GM23248 (cell line): ENCODE data around the gene TSEN15.

Source experiments
- EZH2 ChIP-seq: fragments of 200-600 bp; sonication (generic); IDR thresholded peaks from 2 replicates; pipeline ENCODE4 v1.6.1; 2018; ENCODE audit warnings: antibody characterized with exemption, mild to moderate bottlenecking; ENCODE audit not compliant: insufficient read depth, poor library complexity, severe bottlenecking
- EZH2phosphoT487 ChIP-seq: fragments of 200-600 bp; sonication (generic); IDR thresholded peaks from 2 replicates; pipeline ENCODE4 v1.6.1; 2018; ENCODE audit warnings: antibody characterized with exemption, moderate library complexity, mild to moderate bottlenecking, low read depth; ENCODE audit not compliant: insufficient read depth

DNA sequence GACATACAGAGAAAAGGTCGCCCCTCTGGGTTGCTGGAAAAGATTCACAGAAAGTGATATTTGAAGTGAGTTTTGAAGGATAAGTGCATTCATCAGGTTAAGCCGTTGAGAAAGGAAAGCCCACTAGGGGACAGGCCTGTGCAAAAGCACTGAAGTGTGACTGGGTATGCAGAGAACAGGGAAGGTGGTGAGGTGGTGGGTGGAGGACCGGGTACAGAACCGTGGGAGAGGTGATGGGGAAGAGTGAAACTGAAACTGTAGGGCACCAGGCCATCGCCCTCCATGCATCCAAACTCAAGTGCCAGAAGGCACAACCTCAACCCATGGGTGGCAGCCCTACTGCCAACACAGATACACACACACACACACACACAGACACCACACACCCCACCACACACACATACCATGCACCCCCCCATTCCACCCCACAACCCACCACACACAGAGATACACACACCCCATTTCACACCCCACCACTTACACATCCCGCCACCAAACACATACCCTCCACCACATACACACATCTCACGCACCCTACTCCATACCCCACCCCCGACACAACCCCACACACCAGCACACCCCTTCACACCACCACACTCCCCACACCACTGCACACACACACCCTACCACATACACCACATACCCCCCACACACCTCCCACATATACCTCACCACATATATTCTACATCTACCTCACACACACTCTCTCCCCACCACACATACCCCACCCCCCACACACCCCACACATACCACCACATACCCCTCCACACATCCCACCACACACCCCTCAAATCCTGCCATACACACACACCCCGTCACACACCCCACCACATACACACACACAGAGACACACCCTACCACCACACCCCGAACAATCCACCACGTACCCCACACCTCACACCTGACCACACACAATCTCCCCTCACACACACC, 59.0 kb downstream of the TSEN15 start:
- no peak for TF ChIP-seq EZH2phosphoT487
- no peak for TF ChIP-seq EZH2
